H1 (cell line): ENCODE measurements around the gene CP. TPM values are rescaled to one million over a fixed set of nuclear protein-coding genes. Genes with fewer than 3 reads are reported as not detected.

ENCODE experiments used
- CREB1 ChIP-seq: IDR thresholded peaks from 2 replicates; pipeline ENCODE4 v1.6.1; 2012; ENCODE audit warnings: inconsistent platforms
- HDAC6 ChIP-seq: IDR thresholded peaks from one replicate; pipeline ENCODE4 v1.7.1; 2012; ENCODE audit warnings: low read depth, mild to moderate bottlenecking, inconsistent platforms, low read length, moderate library complexity
- JUN ChIP-seq: IDR thresholded peaks from 2 replicates; pipeline ENCODE4 v1.6.1; 2011; ENCODE audit warnings: low read depth, mild to moderate bottlenecking, improper control_type of control experiment, low read length
- polyA plus RNA-seq, 7 experiments: library from polyadenylated mRNA; depleted of rRNA in 3 of 7; stranded (reverse) in 5 of 7; unstranded in 2 of 7; fragments of >200 nt in 5 of 7; fragments of 200-250 nt in 2 of 7; gene quantifications; 1 replicate in 5 of 7; 2 replicates in 1 of 7; 4 replicates in 1 of 7; pipeline versions ENCODE4 v1.2.1 to v1.2.3, GENCODE V29; 2011 to 2013; ENCODE audit warnings: missing spikeins in 2 of 7, mixed read lengths in 2 of 7
- total RNA-seq: library from RNA; stranded (reverse); fragmentation: NEBNext Ultra II Directional; extraction: Animal tissue kit (Norgen Biotek cat#: 25700); gene quantifications from 2 replicates; pipeline ENCODE4 v1.2.1, GENCODE V29; 2021

CP gene
- total and polyA plus RNA-seq, 2 of the 8 experiments (the other 6 are each of a cell fraction or from before 2014, with no cell fraction given) = 0.32 to 2.6 TPM

- TF ChIP-seq CREB1 = no peak
- TF ChIP-seq JUN = no peak
- TF ChIP-seq HDAC6 = no peak
Measured at GRCh38 chr3:149235599-149236424, 14.2 kb upstream of the CP start (continued).
